ENCODE measurements around the gene THEM5. TPM values are rescaled to one million over a fixed set of nuclear protein-coding genes. Genes with fewer than 3 reads are reported as not detected.
"Not testable (repeated sequence)": the region's sequence is repeated elsewhere in the genome, so short reads cannot be mapped to it uniquely, and the experiment has no call there.

The THEM5 gene
- total and polyA plus RNA-seq, 2 experiments from 2014 or later = not detected

DNA sequence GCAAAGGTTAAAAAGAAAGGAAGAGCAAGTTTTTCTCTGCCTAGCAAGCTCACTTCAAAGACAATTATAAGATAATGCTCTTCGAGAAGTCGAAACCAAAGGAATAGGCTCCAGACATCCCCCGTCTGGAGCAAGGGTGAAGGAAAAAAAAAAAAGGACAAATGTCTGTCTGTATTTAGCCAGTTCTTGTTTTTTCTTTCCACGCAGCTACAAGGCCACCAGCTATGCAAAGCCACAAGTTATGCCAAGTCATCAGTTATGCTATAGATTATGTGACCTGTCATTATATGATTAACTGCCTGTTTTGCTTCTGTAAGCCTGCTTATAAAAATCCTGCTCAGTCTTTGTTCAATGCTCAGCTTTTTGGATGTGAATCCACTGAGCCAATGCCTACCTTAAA, 2.4 kb upstream of the THEM5 start:
- no peaks in the 10 kb centered on the region for H3K27me3 ChIP-seq

DNA sequence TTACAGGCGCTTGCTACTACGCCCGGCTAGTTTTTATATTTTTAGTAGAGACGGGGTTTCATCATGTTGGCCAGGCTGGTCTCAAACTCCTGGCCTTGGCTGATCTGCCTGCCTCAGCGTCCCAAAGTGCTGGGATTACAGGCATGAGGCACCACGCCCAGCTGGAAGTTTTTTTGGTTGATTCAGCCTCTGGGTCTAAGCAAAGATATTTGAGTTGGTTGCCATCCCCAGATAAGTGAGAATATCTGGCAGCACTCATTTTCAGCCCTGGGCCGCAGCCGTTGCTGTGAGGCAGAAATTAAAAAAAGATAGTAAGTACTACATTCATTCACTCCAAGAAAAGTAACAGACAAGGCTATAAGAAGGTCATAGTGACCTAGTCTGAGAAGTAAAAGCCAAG, 2.0 kb upstream of the THEM5 start:
- H3K27ac ChIP-seq; H3K9me3 ChIP-seq (ENCODE audit: low read depth); H3K36me3 ChIP-seq; H3K4me1 ChIP-seq (ENCODE audit: low read depth); H3K27me3 ChIP-seq; H3K4me3 ChIP-seq: not testable (repeated sequence)
- DNase-seq (ENCODE audit: low read depth in 1 of 2, low spot score in 1 of 2) = peak in 1 of 2 donors; percentile 58

More for the DNA sequence above, 2.4 kb upstream of the THEM5 start:
- no peaks in the 10 kb centered on the region for H3K36me3 ChIP-seq
- no peak overlapping the region for H3K4me3 ChIP-seq
- no peak for DNase-seq (ENCODE audit: low read depth in 1 of 2, low spot score in 1 of 2)
- H3K9me3 ChIP-seq (ENCODE audit: low read depth) = no peaks in the 10 kb centered on the region
- H3K4me1 ChIP-seq (ENCODE audit: low read depth) = peaks cover 4% of the 10 kb centered on the region
- TF ChIP-seq, protein P1, sequence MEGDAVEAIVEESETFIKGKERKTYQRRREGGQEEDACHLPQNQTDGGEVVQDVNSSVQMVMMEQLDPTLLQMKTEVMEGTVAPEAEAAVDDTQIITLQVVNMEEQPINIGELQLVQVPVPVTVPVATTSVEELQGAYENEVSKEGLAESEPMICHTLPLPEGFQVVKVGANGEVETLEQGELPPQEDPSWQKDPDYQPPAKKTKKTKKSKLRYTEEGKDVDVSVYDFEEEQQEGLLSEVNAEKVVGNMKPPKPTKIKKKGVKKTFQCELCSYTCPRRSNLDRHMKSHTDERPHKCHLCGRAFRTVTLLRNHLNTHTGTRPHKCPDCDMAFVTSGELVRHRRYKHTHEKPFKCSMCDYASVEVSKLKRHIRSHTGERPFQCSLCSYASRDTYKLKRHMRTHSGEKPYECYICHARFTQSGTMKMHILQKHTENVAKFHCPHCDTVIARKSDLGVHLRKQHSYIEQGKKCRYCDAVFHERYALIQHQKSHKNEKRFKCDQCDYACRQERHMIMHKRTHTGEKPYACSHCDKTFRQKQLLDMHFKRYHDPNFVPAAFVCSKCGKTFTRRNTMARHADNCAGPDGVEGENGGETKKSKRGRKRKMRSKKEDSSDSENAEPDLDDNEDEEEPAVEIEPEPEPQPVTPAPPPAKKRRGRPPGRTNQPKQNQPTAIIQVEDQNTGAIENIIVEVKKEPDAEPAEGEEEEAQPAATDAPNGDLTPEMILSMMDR (IDR thresholded peaks at IDR 0.05; ENCODE audit: low read depth, low read length) = no peak
- no peak overlapping the region for H3K27ac ChIP-seq

DNA sequence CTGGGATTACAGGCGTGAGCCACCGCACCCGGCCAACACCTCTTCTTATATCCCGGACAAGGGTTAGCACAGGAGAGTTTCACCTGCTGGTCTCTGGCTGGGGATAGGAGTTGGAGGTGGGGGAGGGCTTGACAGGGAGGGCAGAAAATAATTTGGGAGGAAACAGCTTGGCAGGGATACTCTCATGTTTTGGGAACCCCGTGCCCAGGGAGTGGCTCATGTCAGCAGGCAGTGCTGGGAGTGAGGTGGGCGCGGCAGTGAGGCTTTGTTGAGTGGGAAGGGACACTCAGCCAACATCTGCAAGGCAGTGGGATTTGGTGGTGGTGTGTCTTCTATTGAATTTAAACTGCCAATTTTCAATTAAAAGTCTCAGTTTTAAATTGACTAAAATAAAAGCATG, 1.1 kb upstream of the THEM5 start:
- peaks cover 4% of the 10 kb centered on the region for H3K4me1 ChIP-seq (ENCODE audit: low read depth)
- H3K4me3 ChIP-seq = no peak overlapping the region
- H3K27ac ChIP-seq = no peak overlapping the region
- H3K27me3 ChIP-seq = no peaks in the 10 kb centered on the region
- TF ChIP-seq, protein P1 (IDR thresholded peaks at IDR 0.05; ENCODE audit: low read depth, low read length) = no peak
- H3K9me3 ChIP-seq (ENCODE audit: low read depth) = no peaks in the 10 kb centered on the region
- no peaks in the 10 kb centered on the region for H3K36me3 ChIP-seq
- no peak for DNase-seq (ENCODE audit: low read depth in 1 of 2, low spot score in 1 of 2)

DNA sequence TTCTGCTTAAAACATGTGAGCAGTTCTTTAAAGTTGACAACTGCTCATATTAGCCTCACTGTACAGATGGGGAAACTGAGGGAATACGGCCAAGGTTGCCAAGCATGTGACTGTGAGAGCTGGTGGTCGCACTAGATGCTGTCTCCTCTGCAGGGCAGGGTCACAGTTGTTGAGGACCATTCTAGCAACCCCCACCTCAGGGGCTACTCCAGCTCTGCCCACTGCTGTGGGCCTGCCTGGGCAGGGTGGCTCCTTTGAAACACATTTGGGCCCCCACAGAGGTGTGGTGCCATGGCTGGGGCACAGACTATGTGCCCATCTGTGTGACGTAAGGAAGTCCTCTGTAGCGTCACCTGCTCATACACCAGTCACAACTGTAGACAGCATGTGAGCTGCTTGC, 779 bp downstream of the THEM5 start:
- Histone ChIP-seq H3K36me3 (no peaks in the 10 kb centered on the region), H3K4me1 (ENCODE audit: low read depth) (peaks cover 4% of the 10 kb centered on the region), H3K9me3 (ENCODE audit: low read depth) (no peaks in the 10 kb centered on the region), H3K27ac (no peak overlapping the region), H3K4me3 (no peak overlapping the region), H3K27me3 (no peaks in the 10 kb centered on the region)
- TF ChIP-seq, protein P1 (IDR thresholded peaks at IDR 0.05; ENCODE audit: low read depth, low read length) = no peak
- DNase-seq (ENCODE audit: low read depth in 1 of 2, low spot score in 1 of 2) = no peak

DNA sequence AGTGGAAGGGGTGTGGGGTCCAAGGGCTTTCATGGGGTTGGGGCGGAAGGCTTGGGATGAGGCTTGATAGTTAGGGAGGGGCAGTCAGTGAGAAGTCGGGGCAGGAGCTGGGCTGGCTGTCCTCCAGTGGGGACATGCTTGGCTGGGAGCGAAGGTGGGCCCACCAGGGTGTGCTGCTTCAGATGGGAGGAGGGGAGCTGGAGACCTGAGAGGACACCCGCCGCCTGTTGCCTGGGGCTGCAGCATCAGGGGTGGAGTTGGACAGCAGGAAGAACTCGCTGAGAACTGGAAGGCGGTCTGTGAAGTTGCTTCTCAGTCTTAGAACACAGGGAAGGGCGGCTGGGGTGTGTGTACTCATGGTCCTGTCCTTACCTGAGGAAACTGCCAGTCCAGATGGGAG, 1.6 kb downstream of the THEM5 start:
- Histone ChIP-seq H3K4me1 (ENCODE audit: low read depth) (peaks cover 4% of the 10 kb centered on the region), H3K4me3 (no peak overlapping the region), H3K9me3 (ENCODE audit: low read depth) (no peaks in the 10 kb centered on the region), H3K27ac (no peak overlapping the region), H3K36me3 (no peaks in the 10 kb centered on the region), H3K27me3 (no peaks in the 10 kb centered on the region)
- DNase-seq (ENCODE audit: low read depth in 1 of 2, low spot score in 1 of 2) = no peak
- TF ChIP-seq, protein P1 (IDR thresholded peaks at IDR 0.05; ENCODE audit: low read depth, low read length) = no peak

DNA sequence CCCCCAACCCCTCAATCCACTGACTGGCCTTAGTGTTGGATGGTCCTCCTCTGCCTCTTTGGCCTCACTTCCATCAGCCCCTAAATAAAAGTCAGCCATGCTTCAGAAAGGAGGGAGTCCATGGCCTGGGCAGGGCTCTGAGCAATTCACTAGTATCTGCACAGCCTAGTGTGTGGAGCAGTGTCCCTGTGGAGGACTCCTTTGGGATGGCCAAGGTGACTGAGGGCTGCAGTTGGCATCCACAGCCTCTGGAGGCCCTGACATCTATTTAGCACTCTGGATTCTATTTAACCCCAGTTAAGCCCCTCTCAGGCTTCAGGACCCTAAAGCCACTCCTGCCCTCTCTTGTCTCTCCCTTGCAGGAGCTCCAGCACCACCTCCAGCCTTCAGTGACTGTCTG, 3.6 kb downstream of the THEM5 start:
- TF ChIP-seq, protein P1 (IDR thresholded peaks at IDR 0.05; ENCODE audit: low read depth, low read length) = no peak
- Histone ChIP-seq H3K27ac (no peak overlapping the region), H3K9me3 (ENCODE audit: low read depth) (no peaks in the 10 kb centered on the region), H3K36me3 (no peaks in the 10 kb centered on the region), H3K4me3 (no peak overlapping the region), H3K27me3 (no peaks in the 10 kb centered on the region), H3K4me1 (ENCODE audit: low read depth) (no peaks in the 10 kb centered on the region)
- no peak for DNase-seq (ENCODE audit: low read depth in 1 of 2, low spot score in 1 of 2)
